ENCODE results near the gene RPL29. TPM values are rescaled to one million over a fixed set of nuclear protein-coding genes. Genes with fewer than 3 reads are reported as not detected.

RPL29 gene
- total RNA-seq, 1 donor from 2014 or later, result 1,237 TPM

DNA sequence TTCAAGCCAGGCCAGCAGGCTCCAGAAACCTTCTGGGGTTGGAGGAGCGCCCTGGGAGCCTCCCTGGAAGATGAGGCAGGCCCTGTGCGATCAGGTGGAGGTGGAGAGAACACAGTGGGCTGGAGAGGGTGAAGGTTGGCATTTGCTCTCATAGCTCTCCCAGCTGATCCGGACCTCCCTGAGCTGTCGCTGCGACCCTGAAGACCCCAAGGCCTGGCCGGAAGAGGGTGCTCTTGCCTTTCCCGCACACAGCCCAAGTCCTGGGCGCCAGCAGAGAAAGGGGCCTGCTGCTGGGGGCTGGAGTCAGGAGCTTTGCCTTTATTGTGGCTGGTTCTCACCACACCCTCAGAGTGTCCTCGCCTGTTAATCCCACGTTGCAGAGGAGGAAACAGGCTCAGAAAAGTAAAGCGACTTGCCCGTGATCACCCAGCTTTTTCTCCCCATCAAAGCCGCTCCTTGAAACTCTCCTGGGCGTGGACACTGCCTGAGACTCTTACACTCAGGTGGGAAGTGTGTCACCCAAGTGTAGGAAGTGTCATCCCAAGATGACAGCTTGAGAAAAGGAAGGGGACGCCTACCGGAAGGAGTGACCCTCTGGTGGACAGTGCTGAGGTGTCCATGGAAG is 8.6 kb upstream of the RPL29 start:
- H3K36me3 Mint-ChIP-seq, result no peaks in the 10 kb centered on the region
- TF ChIP-seq, protein P1, sequence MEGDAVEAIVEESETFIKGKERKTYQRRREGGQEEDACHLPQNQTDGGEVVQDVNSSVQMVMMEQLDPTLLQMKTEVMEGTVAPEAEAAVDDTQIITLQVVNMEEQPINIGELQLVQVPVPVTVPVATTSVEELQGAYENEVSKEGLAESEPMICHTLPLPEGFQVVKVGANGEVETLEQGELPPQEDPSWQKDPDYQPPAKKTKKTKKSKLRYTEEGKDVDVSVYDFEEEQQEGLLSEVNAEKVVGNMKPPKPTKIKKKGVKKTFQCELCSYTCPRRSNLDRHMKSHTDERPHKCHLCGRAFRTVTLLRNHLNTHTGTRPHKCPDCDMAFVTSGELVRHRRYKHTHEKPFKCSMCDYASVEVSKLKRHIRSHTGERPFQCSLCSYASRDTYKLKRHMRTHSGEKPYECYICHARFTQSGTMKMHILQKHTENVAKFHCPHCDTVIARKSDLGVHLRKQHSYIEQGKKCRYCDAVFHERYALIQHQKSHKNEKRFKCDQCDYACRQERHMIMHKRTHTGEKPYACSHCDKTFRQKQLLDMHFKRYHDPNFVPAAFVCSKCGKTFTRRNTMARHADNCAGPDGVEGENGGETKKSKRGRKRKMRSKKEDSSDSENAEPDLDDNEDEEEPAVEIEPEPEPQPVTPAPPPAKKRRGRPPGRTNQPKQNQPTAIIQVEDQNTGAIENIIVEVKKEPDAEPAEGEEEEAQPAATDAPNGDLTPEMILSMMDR (IDR thresholded peaks at IDR 0.05; ENCODE audit: unreplicated experiment), result no peak
- H3K27ac Mint-ChIP-seq, result no peak overlapping the region
- H3K27me3 Mint-ChIP-seq (ENCODE audit: low read depth), result peaks cover 1% of the 10 kb centered on the region
- no peak overlapping the region for H3K4me3 Mint-ChIP-seq
- peak; percentile 42 to 64 for DNase-seq (ENCODE audit: low spot score in 2 of 2, unreplicated experiment in 2 of 2)
- H3K4me1 Mint-ChIP-seq, result peaks cover 30% of the 10 kb centered on the region
- H3K9me3 Mint-ChIP-seq, result no peaks in the 10 kb centered on the region

DNA sequence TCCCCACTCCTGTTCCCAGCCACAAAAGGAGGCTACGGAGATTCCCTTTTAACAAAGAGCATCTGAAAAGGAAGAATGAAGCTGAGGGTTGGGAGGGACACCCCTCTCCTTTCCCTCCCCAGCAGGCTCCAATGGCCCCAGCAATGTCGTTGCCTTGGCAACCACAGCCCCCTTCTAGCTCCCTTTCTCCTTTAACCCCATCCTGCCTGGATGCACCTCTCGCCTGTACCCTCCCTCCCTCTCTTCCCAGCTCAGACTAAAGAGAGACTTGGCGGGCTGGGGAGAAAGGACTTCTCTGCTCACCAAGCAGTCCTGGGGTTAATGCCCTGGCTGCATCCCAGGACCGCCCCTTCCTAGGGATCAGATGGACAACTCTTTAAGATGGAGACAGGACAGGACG is 7.1 kb upstream of the RPL29 start:
- Mint-ChIP-seq H3K4me1 (peaks cover 35% of the 10 kb centered on the region), H3K4me3 (no peak overlapping the region), H3K27me3 (ENCODE audit: low read depth) (peaks cover 1% of the 10 kb centered on the region), H3K36me3 (no peaks in the 10 kb centered on the region), H3K27ac (no peak overlapping the region), H3K9me3 (no peaks in the 10 kb centered on the region)
- TF ChIP-seq, protein P1 (IDR thresholded peaks at IDR 0.05; ENCODE audit: unreplicated experiment), result no peak
- no peak for DNase-seq (ENCODE audit: low spot score in 2 of 2, unreplicated experiment in 2 of 2)

DNA sequence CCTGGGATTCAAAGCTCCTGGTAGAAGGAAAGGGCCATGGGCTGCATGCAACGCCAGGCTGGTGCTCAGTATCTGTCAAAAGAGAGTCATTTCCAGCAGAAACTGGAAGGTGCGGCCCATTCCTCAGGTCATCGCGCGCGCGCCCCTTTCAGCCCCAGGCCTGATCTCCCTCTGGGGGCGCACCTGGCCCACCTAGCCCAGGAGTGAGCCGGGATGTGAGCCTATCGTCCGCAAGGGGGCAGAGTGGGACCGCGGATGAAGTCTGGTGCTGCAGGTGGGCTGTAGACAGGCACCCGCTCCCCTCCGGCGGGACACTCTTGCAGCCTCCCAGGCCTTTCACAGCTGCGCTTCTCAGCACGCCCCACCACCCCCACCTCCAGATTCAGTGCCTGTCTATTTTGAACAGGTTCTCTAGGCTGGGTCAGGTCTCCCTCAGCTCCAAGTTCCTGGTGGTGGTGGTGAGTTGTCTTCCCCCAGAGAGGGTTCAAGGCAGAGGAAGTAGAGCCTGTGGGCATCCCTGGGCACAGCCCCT is 5.8 kb upstream of the RPL29 start:
- Mint-ChIP-seq H3K27ac (no peak overlapping the region), H3K4me1 (peaks cover 30% of the 10 kb centered on the region), H3K27me3 (ENCODE audit: low read depth) (peaks cover 1% of the 10 kb centered on the region), H3K36me3 (no peaks in the 10 kb centered on the region), H3K4me3 (no peak overlapping the region), H3K9me3 (no peaks in the 10 kb centered on the region)
- TF ChIP-seq, protein P1 (IDR thresholded peaks at IDR 0.05; ENCODE audit: unreplicated experiment), result peak; percentile 84
- DNase-seq (ENCODE audit: low spot score in 2 of 2, unreplicated experiment in 2 of 2), result peak; percentile 81 to 94

DNA sequence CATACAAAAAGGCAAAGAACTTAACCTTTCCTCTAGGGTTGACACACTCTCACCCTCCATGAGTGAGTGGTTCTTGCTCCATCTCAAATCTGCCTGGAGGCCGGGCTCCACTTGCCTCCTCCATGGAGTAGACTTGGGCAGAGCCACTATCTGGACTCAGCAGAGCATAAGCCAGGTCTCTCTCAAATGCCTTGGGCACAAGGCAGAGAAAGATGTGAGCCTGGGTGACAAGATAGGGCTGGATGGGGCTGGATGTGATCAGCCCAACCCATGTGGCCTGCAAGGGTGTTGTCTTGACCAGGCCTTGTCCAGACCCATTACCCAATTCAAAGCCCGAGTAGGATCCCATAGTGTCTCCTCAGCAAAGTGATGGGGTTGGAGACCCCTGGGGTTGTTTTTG is 4.2 kb upstream of the RPL29 start:
- Mint-ChIP-seq H3K4me1 (peaks cover 23% of the 10 kb centered on the region), H3K36me3 (no peaks in the 10 kb centered on the region), H3K27ac (no peak overlapping the region), H3K4me3 (no peak overlapping the region), H3K9me3 (no peaks in the 10 kb centered on the region), H3K27me3 (ENCODE audit: low read depth) (peaks cover 1% of the 10 kb centered on the region)
- DNase-seq (ENCODE audit: low spot score in 2 of 2, unreplicated experiment in 2 of 2), result no peak
- TF ChIP-seq, protein P1 (IDR thresholded peaks at IDR 0.05; ENCODE audit: unreplicated experiment), result no peak

DNA sequence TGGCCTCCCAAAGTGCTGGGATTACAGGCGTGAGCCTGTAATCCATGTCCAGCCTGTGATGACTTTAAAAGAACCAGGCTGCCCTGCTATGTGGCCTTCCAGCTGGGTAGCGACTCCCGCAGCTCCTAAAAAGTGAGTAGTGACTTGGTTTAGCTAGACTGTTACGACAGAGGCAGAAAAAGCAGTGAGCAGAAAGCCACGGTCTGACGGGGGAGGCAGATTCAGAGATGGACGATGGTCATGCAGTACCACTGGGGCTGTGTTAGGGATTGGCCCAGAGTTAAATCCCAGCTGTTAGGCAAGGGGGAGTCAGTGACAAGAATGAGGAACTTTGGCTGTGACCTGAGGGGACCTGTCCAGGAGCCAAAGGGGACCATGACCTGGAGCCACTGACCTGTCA is 3.1 kb upstream of the RPL29 start:
- Mint-ChIP-seq H3K27ac (no peak overlapping the region), H3K36me3 (peaks cover 8% of the 10 kb centered on the region), H3K4me3 (no peak overlapping the region), H3K4me1 (peaks cover 27% of the 10 kb centered on the region), H3K9me3 (no peaks in the 10 kb centered on the region), H3K27me3 (ENCODE audit: low read depth) (peaks cover 1% of the 10 kb centered on the region)
- TF ChIP-seq, protein P1 (IDR thresholded peaks at IDR 0.05; ENCODE audit: unreplicated experiment), result no peak
- DNase-seq (ENCODE audit: low spot score in 2 of 2, unreplicated experiment in 2 of 2), result no peak

Data from mesothelial cell of epicardium (in vitro differentiated cells).